Stomach (tissue), 4 donors: Measurements from ENCODE around the gene PPP1CA.
A peak's percentile ranks its signal among the peaks of the same experiment; 100 is the strongest.

Experiments
- CTCF ChIP-seq, 7 experiments: fragments of 450-650 bp in 4 of 7; fragments of 200-600 bp in 3 of 7; sonication (generic) in 3 of 7; IDR thresholded peaks; one replicate each; pipeline ENCODE4 v1.5.1; 2016 to 2019; ENCODE audit warnings: antibody characterized with exemption in 7 of 7, control low read depth in 2 of 7, mild to moderate bottlenecking in 1 of 7
- EP300 ChIP-seq: sonication (generic); formaldehyde crosslinking; IDR thresholded peaks from one replicate; pipeline ENCODE4 v1.6.1; 2017; ENCODE audit warnings: antibody characterized with exemption
- POLR2A ChIP-seq, 4 donors: fragments of 450-650 bp; IDR thresholded peaks; one replicate each; pipeline ENCODE4 v1.6.1; 2016; ENCODE audit warnings: antibody characterized with exemption in 4 of 4, control low read depth in 2 of 4, mild to moderate bottlenecking in 1 of 4, moderate library complexity in 1 of 4
- POLR2AphosphoS5 ChIP-seq, 3 donors: sonication (generic); formaldehyde crosslinking; IDR thresholded peaks; one replicate each; pipeline ENCODE4 v1.6.1; 2016; ENCODE audit warnings: antibody characterized with exemption in 3 of 3

GRCh38 chr11:67356864-67357561 lies 44.6 kb downstream of the PPP1CA start:
- TF ChIP-seq CTCF (IDR thresholded peaks at IDR 0.05) (peak in 6 of 7 experiments; percentile 39 to 98 (median 96)), POLR2A (IDR thresholded peaks at IDR 0.05) (no peak), EP300 (no peak), POLR2AphosphoS5 (IDR thresholded peaks at IDR 0.05) (peak in 2 of 3 donors; percentile 47 to 80)
